ENCODE results near the gene PPP2CA. TPM values are rescaled to one million over a fixed set of nuclear protein-coding genes. Genes with fewer than 3 reads are reported as not detected.
"Not testable (repeated sequence)": the region's sequence is repeated elsewhere in the genome, so short reads cannot be mapped to it uniquely, and the experiment has no call there.

Gene PPP2CA
- total RNA-seq, 2 donors from 2014 or later, result 45.9 to 194 TPM

GRCh38 chr5:134268019-134268601 is 42.2 kb upstream of the PPP2CA start:
- Histone ChIP-seq H3K36me3 (replicated peaks in 1 of 2; ENCODE audit: insufficient read depth in 1 of 2, low read depth in 2 of 2) (no peaks in the 10 kb centered on the region), H3K9me3 (no peaks in the 10 kb centered on the region), H3K4me3 (no peak overlapping the region), H3K27me3 (no peaks in the 10 kb centered on the region), H3K27ac (no peak overlapping the region), H3K4me1 (no peaks in the 10 kb centered on the region)
- no peak for TF ChIP-seq CTCF (IDR thresholded peaks at IDR 0.05)
- no peak for TF ChIP-seq POLR2A (IDR thresholded peaks at IDR 0.05)
- no peak for DNase-seq
- intact Hi-C loops (cut with DNase I), result no loop called here
- no peak for ATAC-seq
- WGBS, 2 donors, result 52 to 67% methylated on average over 3 of the region's 3 CpGs

GRCh38 chr5:134267366-134268018 is 41.6 kb upstream of the PPP2CA start:
- Histone ChIP-seq H3K9me3 (no peaks in the 10 kb centered on the region), H3K4me1 (no peaks in the 10 kb centered on the region), H3K4me3 (no peak overlapping the region), H3K36me3 (replicated peaks in 1 of 2; ENCODE audit: insufficient read depth in 1 of 2, low read depth in 2 of 2) (no peaks in the 10 kb centered on the region), H3K27me3 (no peaks in the 10 kb centered on the region), H3K27ac (no peak overlapping the region)
- 65 to 69% methylated on average over 7 of the region's 7 CpGs for whole genome bisulfite sequencing, 2 donors
- DNase-seq, result no peak
- intact Hi-C loops (cut with DNase I), result no loop called here
- no peak for ATAC-seq
- TF ChIP-seq POLR2A (IDR thresholded peaks at IDR 0.05) (no peak), CTCF (IDR thresholded peaks at IDR 0.05) (no peak)

- DNase-seq (no peak), ATAC-seq (no peak)
- no peak overlapping the region for H3K4me3 ChIP-seq
- H3K27ac ChIP-seq, result no peak overlapping the region
- intact Hi-C loops (cut with DNase I), result no loop called here
- no peaks in the 10 kb centered on the region for H3K27me3 ChIP-seq
- no peaks in the 10 kb centered on the region for H3K36me3 ChIP-seq (replicated peaks in 1 of 2; ENCODE audit: insufficient read depth in 1 of 2, low read depth in 2 of 2)
- no peaks in the 10 kb centered on the region for H3K9me3 ChIP-seq
- H3K4me1 ChIP-seq, result no peaks in the 10 kb centered on the region
- TF ChIP-seq POLR2A (IDR thresholded peaks at IDR 0.05) (no peak), CTCF (IDR thresholded peaks at IDR 0.05) (no peak)
- 62 to 70% methylated on average over 4 of the region's 4 CpGs for WGBS, 2 donors
These were observed 37.9 kb upstream of the PPP2CA start for GRCh38 chr5:134263801-134264200.

GRCh38 chr5:134262629-134263028 is 36.8 kb upstream of the PPP2CA start:
- ATAC-seq; H3K4me3 ChIP-seq; H3K27ac ChIP-seq; H3K36me3 ChIP-seq (replicated peaks in 1 of 2; ENCODE audit: insufficient read depth in 1 of 2, low read depth in 2 of 2); H3K27me3 ChIP-seq; DNase-seq; intact Hi-C loops (cut with DNase I); H3K4me1 ChIP-seq; H3K9me3 ChIP-seq: not testable (repeated sequence)
- 63 to 72% methylated on average over 5 of the region's 5 CpGs for WGBS, 2 donors

- no peaks in the 10 kb centered on the region for H3K27me3 ChIP-seq
- intact Hi-C loops (cut with DNase I), result no loop called here
- no peak for TF ChIP-seq CTCF (IDR thresholded peaks at IDR 0.05)
- TF ChIP-seq POLR2A (IDR thresholded peaks at IDR 0.05), result no peak
- 66 to 69% methylated on average over 3 of the region's 3 CpGs for WGBS, 2 donors
- H3K27ac ChIP-seq, result no peak overlapping the region
- H3K4me1 ChIP-seq, result no peaks in the 10 kb centered on the region
- DNase-seq (no peak), ATAC-seq (no peak)
- H3K36me3 ChIP-seq (replicated peaks in 1 of 2; ENCODE audit: insufficient read depth in 1 of 2, low read depth in 2 of 2), result no peaks in the 10 kb centered on the region
- H3K4me3 ChIP-seq, result no peak overlapping the region
- no peaks in the 10 kb centered on the region for H3K9me3 ChIP-seq
These were observed 33.0 kb upstream of the PPP2CA start for GRCh38 chr5:134258896-134259295.
